ENCODE data around the gene FAR2.
"Not testable (repeated sequence)": the region's sequence is repeated elsewhere in the genome, so short reads cannot be mapped to it uniquely, and the experiment has no call there.

FAR2 gene

GRCh38 chr12:29171421-29172258 lies 22.6 kb downstream of the FAR2 start:
- H3K4me3 ChIP-seq (ENCODE audit: low read depth, low read length) = no peak overlapping the region
- no peak for TF ChIP-seq CTCF (IDR thresholded peaks at IDR 0.05; ENCODE audit: low read depth, low read length, missing control alignments)
- in situ Hi-C loops (cut with HindIII; ENCODE audit: low sequenced_read_pairs) = no loop called here
- no peak for DNase-seq (ENCODE audit: low read depth)

GRCh38 chr12:29176941-29177340 lies 27.9 kb downstream of the FAR2 start:
- DNase-seq (ENCODE audit: low read depth) = no peak
- no peak for TF ChIP-seq CTCF (IDR thresholded peaks at IDR 0.05; ENCODE audit: low read depth, low read length, missing control alignments)
- H3K4me3 ChIP-seq (ENCODE audit: low read depth, low read length) = no peak overlapping the region
- in situ Hi-C loops (cut with HindIII; ENCODE audit: low sequenced_read_pairs) = no loop called here

GRCh38 chr12:29182247-29182646 lies 33.2 kb downstream of the FAR2 start:
- DNase-seq (ENCODE audit: low read depth); H3K4me3 ChIP-seq (ENCODE audit: low read depth, low read length); in situ Hi-C loops (cut with HindIII; ENCODE audit: low sequenced_read_pairs): not testable (repeated sequence)

GRCh38 chr12:29187756-29188155 lies 38.7 kb downstream of the FAR2 start:
- no peak overlapping the region for H3K4me3 ChIP-seq (ENCODE audit: low read depth, low read length)
- DNase-seq (ENCODE audit: low read depth) = no peak
- no peak for TF ChIP-seq CTCF (IDR thresholded peaks at IDR 0.05; ENCODE audit: low read depth, low read length, missing control alignments)
- in situ Hi-C loops (cut with HindIII; ENCODE audit: low sequenced_read_pairs) = no loop called here

GRCh38 chr12:29191267-29191850 lies 42.3 kb downstream of the FAR2 start:
- H3K4me3 ChIP-seq (ENCODE audit: low read depth, low read length) = no peak overlapping the region
- TF ChIP-seq CTCF (IDR thresholded peaks at IDR 0.05; ENCODE audit: low read depth, low read length, missing control alignments) = no peak
- in situ Hi-C loops (cut with HindIII; ENCODE audit: low sequenced_read_pairs) = no loop called here
- DNase-seq (ENCODE audit: low read depth) = no peak

- TF ChIP-seq CTCF (IDR thresholded peaks at IDR 0.05; ENCODE audit: low read depth, low read length, missing control alignments) = no peak
- no peak for DNase-seq (ENCODE audit: low read depth)
- in situ Hi-C loops (cut with HindIII; ENCODE audit: low sequenced_read_pairs) = no loop called here
- no peak overlapping the region for H3K4me3 ChIP-seq (ENCODE audit: low read depth, low read length)
These were observed 49.8 kb downstream of the FAR2 start for GRCh38 chr12:29198901-29199300.

GRCh38 chr12:29200586-29200985 lies 51.5 kb downstream of the FAR2 start:
- no peak overlapping the region for H3K4me3 ChIP-seq (ENCODE audit: low read depth, low read length)
- in situ Hi-C loops (cut with HindIII; ENCODE audit: low sequenced_read_pairs) = no loop called here
- no peak for TF ChIP-seq CTCF (IDR thresholded peaks at IDR 0.05; ENCODE audit: low read depth, low read length, missing control alignments)
- DNase-seq (ENCODE audit: low read depth) = no peak
